Thoracic aorta (tissue), 2 donors: ENCODE measurements around the gene CLHC1. TPM values are rescaled to one million over a fixed set of nuclear protein-coding genes. Genes with fewer than 3 reads are reported as not detected.

ENCODE experiments used
- ATAC-seq: fragments of 150-250 bp; one replicate; pipeline ENCODE4 v1.8.0; 2017; ENCODE audit warnings: low read depth; ENCODE audit not compliant: insufficient number of reproducible peaks, low FRiP score
- DNase-seq: peaks from one replicate; pipeline ENCODE4 v3.0.0-alpha.2; 2020; ENCODE audit warnings: low spot score
- H3K27ac ChIP-seq, 2 donors: fragments of 200-600 bp; sonication (generic); 1 replicate in 1 of 2; 2 replicates in 1 of 2; pipeline ENCODE4 v1.5.1; 2016; ENCODE audit warnings: mild to moderate bottlenecking in 2 of 2, moderate library complexity in 2 of 2
- H3K27me3 ChIP-seq: fragments of 200-600 bp; sonication (generic); replicated peaks from 2 replicates; pipeline ENCODE4 v1.6.0; 2016; ENCODE audit warnings: mild to moderate bottlenecking; ENCODE audit not compliant: insufficient read depth
- H3K36me3 ChIP-seq: fragments of 200-600 bp; sonication (generic); one replicate; pipeline ENCODE4 v1.5.1; 2016
- H3K4me1 ChIP-seq, 2 donors: fragments of 200-600 bp; sonication (generic); 1 replicate in 1 of 2; 2 replicates in 1 of 2; pipeline versions ENCODE4 v1.5.1 to v1.6.0; 2016; ENCODE audit warnings: low read depth in 2 of 2, mild to moderate bottlenecking in 1 of 2; ENCODE audit not compliant: control insufficient read depth in 1 of 2
- H3K4me3 ChIP-seq: fragments of 200-600 bp; sonication (generic); 2 replicates; pipeline ENCODE4 v1.5.1; 2016; ENCODE audit warnings: mild to moderate bottlenecking
- H3K9me3 ChIP-seq: fragments of 200-600 bp; sonication (generic); 2 replicates; pipeline ENCODE4 v1.5.1; 2016
- CTCF ChIP-seq: fragments of 200-600 bp; sonication (generic); IDR thresholded peaks from one replicate; pipeline ENCODE4 v1.5.1; 2019; ENCODE audit warnings: antibody characterized with exemption
- total RNA-seq, 2 donors: library from RNA; depleted of rRNA; stranded (reverse); fragments of >200 nt; gene quantifications; one replicate each; pipeline versions ENCODE4 v1.1.0 to v1.2.3, GENCODE V29; 2016

The CLHC1 gene
- total RNA-seq, 2 donors from 2014 or later: 0.28 to 8.4 TPM

GRCh38 chr2:55150834-55151233 is 81.3 kb downstream of the CLHC1 start:
- H3K27me3 ChIP-seq: no peaks in the 10 kb centered on the region
- DNase-seq: no peak

GRCh38 chr2:55148269-55148668 is 83.8 kb downstream of the CLHC1 start:
- peaks cover 3 to 22% of the 10 kb centered on the region in 2 donors for H3K4me1 ChIP-seq
- H3K36me3 ChIP-seq: no peaks in the 10 kb centered on the region
- no peaks in the 10 kb centered on the region for H3K9me3 ChIP-seq
- ATAC-seq (no peak), DNase-seq (no peak)
- no peak overlapping the region for H3K27ac ChIP-seq
- H3K27me3 ChIP-seq: no peaks in the 10 kb centered on the region
- H3K4me3 ChIP-seq: no peak overlapping the region
- no peak for TF ChIP-seq CTCF

More at GRCh38 chr2:55150834-55151233, 81.3 kb downstream of the CLHC1 start:
- Histone ChIP-seq H3K36me3 (no peaks in the 10 kb centered on the region), H3K4me3 (no peak overlapping the region), H3K27ac (no peak overlapping the region), H3K9me3 (no peaks in the 10 kb centered on the region), H3K4me1 (peaks cover 13 to 48% of the 10 kb centered on the region in 2 donors)
- TF ChIP-seq CTCF: no peak
- no peak for ATAC-seq

- peaks cover 3 to 16% of the 10 kb centered on the region in 2 donors for H3K4me1 ChIP-seq
- H3K27ac ChIP-seq: no peak overlapping the region
- DNase-seq (no peak), ATAC-seq (no peak)
- no peaks in the 10 kb centered on the region for H3K36me3 ChIP-seq
- H3K4me3 ChIP-seq: no peak overlapping the region
- TF ChIP-seq CTCF: no peak
- H3K9me3 ChIP-seq: no peaks in the 10 kb centered on the region
- no peaks in the 10 kb centered on the region for H3K27me3 ChIP-seq
These were observed 84.6 kb downstream of the CLHC1 start for GRCh38 chr2:55147531-55147930.

GRCh38 chr2:55147041-55147440 is 85.1 kb downstream of the CLHC1 start:
- Histone ChIP-seq H3K36me3 (no peaks in the 10 kb centered on the region), H3K4me1 (peaks cover 3 to 11% of the 10 kb centered on the region in 2 donors), H3K27ac (no peak overlapping the region), H3K9me3 (no peaks in the 10 kb centered on the region), H3K27me3 (no peaks in the 10 kb centered on the region), H3K4me3 (no peak overlapping the region)
- ATAC-seq: no peak
- no peak for TF ChIP-seq CTCF
- DNase-seq: no peak

- Histone ChIP-seq H3K4me1 (peaks cover 0 to 3% of the 10 kb centered on the region in 2 donors), H3K4me3 (no peak overlapping the region), H3K9me3 (no peaks in the 10 kb centered on the region), H3K27me3 (no peaks in the 10 kb centered on the region), H3K36me3 (no peaks in the 10 kb centered on the region), H3K27ac (no peak overlapping the region)
- no peak for ATAC-seq
- TF ChIP-seq CTCF: no peak
- DNase-seq: no peak
These were observed 85.8 kb downstream of the CLHC1 start for GRCh38 chr2:55146263-55146662.
